ENCODE measurements around the gene C1orf116.

C1orf116 gene

DNA sequence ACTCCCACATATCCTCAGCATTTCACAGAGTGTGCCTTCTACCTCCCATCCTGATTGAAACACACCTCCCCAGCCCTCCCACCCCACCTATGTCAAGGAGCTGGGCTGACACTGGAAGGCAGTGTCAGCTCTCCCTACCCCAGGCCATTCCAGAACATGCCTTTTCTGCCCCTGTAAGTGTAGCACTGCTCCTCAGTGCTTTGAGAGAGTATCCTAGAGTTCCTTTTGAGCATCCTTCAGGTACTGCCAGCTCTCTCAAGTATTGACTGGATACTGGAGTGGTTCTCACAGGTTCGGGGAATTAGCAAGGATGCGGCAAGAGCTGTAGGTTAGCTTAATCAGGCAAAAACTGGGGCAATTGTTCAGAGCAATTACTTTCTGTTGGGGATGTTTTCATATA is 21.8 kb downstream of the C1orf116 start:
- TF ChIP-seq FOXP2 (optimal IDR thresholded peaks at IDR 0.05; ENCODE audit: borderline replicate concordance, extremely low read depth, extremely low read length, insufficient read depth), result no peak
- TF ChIP-seq TAF1 (IDR thresholded peaks at IDR 0.05; ENCODE audit: borderline replicate concordance, insufficient read depth, low read length), result no peak
- no peak for TF ChIP-seq SIN3A (IDR thresholded peaks at IDR 0.05; ENCODE audit: borderline replicate concordance, insufficient read depth, low read length)
- no peak for TF ChIP-seq POLR2AphosphoS5 (IDR thresholded peaks at IDR 0.05; ENCODE audit: low read depth, low read length)
- TF ChIP-seq, protein P1, sequence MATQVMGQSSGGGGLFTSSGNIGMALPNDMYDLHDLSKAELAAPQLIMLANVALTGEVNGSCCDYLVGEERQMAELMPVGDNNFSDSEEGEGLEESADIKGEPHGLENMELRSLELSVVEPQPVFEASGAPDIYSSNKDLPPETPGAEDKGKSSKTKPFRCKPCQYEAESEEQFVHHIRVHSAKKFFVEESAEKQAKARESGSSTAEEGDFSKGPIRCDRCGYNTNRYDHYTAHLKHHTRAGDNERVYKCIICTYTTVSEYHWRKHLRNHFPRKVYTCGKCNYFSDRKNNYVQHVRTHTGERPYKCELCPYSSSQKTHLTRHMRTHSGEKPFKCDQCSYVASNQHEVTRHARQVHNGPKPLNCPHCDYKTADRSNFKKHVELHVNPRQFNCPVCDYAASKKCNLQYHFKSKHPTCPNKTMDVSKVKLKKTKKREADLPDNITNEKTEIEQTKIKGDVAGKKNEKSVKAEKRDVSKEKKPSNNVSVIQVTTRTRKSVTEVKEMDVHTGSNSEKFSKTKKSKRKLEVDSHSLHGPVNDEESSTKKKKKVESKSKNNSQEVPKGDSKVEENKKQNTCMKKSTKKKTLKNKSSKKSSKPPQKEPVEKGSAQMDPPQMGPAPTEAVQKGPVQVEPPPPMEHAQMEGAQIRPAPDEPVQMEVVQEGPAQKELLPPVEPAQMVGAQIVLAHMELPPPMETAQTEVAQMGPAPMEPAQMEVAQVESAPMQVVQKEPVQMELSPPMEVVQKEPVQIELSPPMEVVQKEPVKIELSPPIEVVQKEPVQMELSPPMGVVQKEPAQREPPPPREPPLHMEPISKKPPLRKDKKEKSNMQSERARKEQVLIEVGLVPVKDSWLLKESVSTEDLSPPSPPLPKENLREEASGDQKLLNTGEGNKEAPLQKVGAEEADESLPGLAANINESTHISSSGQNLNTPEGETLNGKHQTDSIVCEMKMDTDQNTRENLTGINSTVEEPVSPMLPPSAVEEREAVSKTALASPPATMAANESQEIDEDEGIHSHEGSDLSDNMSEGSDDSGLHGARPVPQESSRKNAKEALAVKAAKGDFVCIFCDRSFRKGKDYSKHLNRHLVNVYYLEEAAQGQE (IDR thresholded peaks at IDR 0.05; ENCODE audit: insufficient read depth in 1 of 2, low read depth in 2 of 2, low read length in 2 of 2), result no peak

- TF ChIP-seq TAF1 (IDR thresholded peaks at IDR 0.05; ENCODE audit: borderline replicate concordance, insufficient read depth, low read length), result no peak
- TF ChIP-seq FOXP2 (optimal IDR thresholded peaks at IDR 0.05; ENCODE audit: borderline replicate concordance, extremely low read depth, extremely low read length, insufficient read depth), result no peak
These were observed 22.6 kb downstream of the C1orf116 start for GRCh38 chr1:207009945-207010344.

DNA sequence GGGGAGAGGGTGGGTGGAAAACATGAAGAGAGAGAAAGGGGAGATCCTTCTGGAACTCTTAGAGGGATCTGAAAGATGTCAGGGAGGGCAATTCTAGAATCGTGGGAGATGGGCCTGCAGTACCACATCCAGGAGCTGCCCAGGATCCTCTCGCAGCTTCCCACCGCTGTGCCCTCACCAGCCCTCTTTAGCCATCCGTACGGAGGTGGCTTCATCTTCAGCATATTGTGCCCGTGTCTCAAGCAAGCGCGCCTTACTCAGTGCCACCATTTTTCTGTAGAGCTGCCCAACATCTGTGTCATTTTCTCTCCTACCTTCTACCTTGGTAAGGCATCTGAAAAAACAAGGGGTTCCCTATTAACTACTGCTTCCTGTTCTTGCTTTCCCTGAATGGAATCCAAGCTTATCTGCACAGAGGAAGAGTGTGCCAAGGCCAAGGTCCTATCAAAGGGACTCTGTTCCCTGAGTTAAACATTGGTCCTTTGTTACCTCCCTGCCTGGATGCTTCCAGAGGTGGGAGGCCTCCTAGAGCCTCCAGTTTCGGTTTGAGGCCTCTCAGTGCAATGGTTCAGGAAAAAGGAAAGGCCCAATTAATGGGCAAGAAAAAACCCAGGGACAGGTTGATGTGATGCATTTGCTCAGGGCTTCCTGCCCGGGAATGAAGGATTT is 23.2 kb downstream of the C1orf116 start:
- TF ChIP-seq TAF1 (IDR thresholded peaks at IDR 0.05; ENCODE audit: borderline replicate concordance, insufficient read depth, low read length) (no peak), SIN3A (IDR thresholded peaks at IDR 0.05; ENCODE audit: borderline replicate concordance, insufficient read depth, low read length) (no peak), FOXP2 (optimal IDR thresholded peaks at IDR 0.05; ENCODE audit: borderline replicate concordance, extremely low read depth, extremely low read length, insufficient read depth) (no peak), POLR2AphosphoS5 (IDR thresholded peaks at IDR 0.05; ENCODE audit: low read depth, low read length) (no peak)
- TF ChIP-seq, protein P1 (IDR thresholded peaks at IDR 0.05; ENCODE audit: insufficient read depth in 1 of 2, low read depth in 2 of 2, low read length in 2 of 2), result no peak

- TF ChIP-seq, protein P1 (IDR thresholded peaks at IDR 0.05; ENCODE audit: insufficient read depth in 1 of 2, low read depth in 2 of 2, low read length in 2 of 2), result no peak
- TF ChIP-seq POLR2AphosphoS5 (IDR thresholded peaks at IDR 0.05; ENCODE audit: low read depth, low read length), result no peak
- no peak for TF ChIP-seq TAF1 (IDR thresholded peaks at IDR 0.05; ENCODE audit: borderline replicate concordance, insufficient read depth, low read length)
- no peak for TF ChIP-seq SIN3A (IDR thresholded peaks at IDR 0.05; ENCODE audit: borderline replicate concordance, insufficient read depth, low read length)
- TF ChIP-seq FOXP2 (optimal IDR thresholded peaks at IDR 0.05; ENCODE audit: borderline replicate concordance, extremely low read depth, extremely low read length, insufficient read depth), result no peak
These were observed 25.1 kb downstream of the C1orf116 start for GRCh38 chr1:207007352-207008033.

GRCh38 chr1:207006914-207007313 is 25.6 kb downstream of the C1orf116 start:
- TF ChIP-seq, protein P1 (IDR thresholded peaks at IDR 0.05; ENCODE audit: insufficient read depth in 1 of 2, low read depth in 2 of 2, low read length in 2 of 2), result no peak

Data from PFSK-1 (cell line).